Keratinocyte (primary cell): Measurements from ENCODE around the gene GAREM1.

Source experiments
- CTCF ChIP-seq, 3 experiments: IDR thresholded peaks in 1 of 3; conservative IDR thresholded peaks in 1 of 3; optimal IDR thresholded peaks in 1 of 3; 2 replicates in 2 of 3; 3 replicates in 1 of 3; pipeline versions ENCODE3 to v1.5.1; 2011; ENCODE audit warnings: low read length in 3 of 3, mild to moderate bottlenecking in 3 of 3, moderate library complexity in 2 of 3, control low read depth in 1 of 3, inconsistent platforms in 1 of 3; ENCODE audit not compliant: insufficient read depth in 2 of 3; ENCODE audit errors: extremely low read depth in 1 of 3
- EZH2 ChIP-seq: IDR thresholded peaks from one replicate; pipeline ENCODE4 v1.6.1; 2012; ENCODE audit warnings: inconsistent platforms, mild to moderate bottlenecking, low read length, moderate library complexity

- no peak for TF ChIP-seq CTCF (optimal IDR thresholded peaks at IDR 0.05 in 1 of 3, IDR thresholded peaks at IDR 0.05 in 1 of 3, conservative IDR thresholded peaks at IDR 0.05 in 1 of 3; ENCODE audit: extremely low read depth in 1 of 3, insufficient read depth in 2 of 3, low read length in 3 of 3)
- no peak for TF ChIP-seq EZH2
These were observed 16.1 kb downstream of the GAREM1 start for GRCh38 chr18:32454593-32454992.
